MG63 (cell line): ENCODE measurements around the gene MYLIP. TPM values are rescaled to one million over a fixed set of nuclear protein-coding genes. Genes with fewer than 3 reads are reported as not detected.

Source experiments
- DNase-seq: peaks from one replicate; pipeline ENCODE4 v3.0.0-alpha.2; 2020
- H3K27me3 ChIP-seq: fragments of 250-450 bp; sonication (Bioruptor Pico); 2 replicates; pipeline ENCODE4 v1.5.1; 2020; ENCODE audit warnings: mild to moderate bottlenecking, moderate library complexity
- H3K36me3 ChIP-seq: fragments of 250-450 bp; sonication (Bioruptor Pico); 2 replicates; pipeline ENCODE4 v1.5.1; 2020; ENCODE audit warnings: mild to moderate bottlenecking, moderate library complexity
- H3K4me3 ChIP-seq: fragments of 250-450 bp; sonication (Bioruptor Pico); 2 replicates; pipeline ENCODE4 v1.5.1; 2020; ENCODE audit warnings: mild to moderate bottlenecking, moderate library complexity
- H3K9me3 ChIP-seq: fragments of 250-450 bp; sonication (Bioruptor Pico); 2 replicates; pipeline ENCODE4 v1.5.1; 2020; ENCODE audit warnings: mild to moderate bottlenecking, moderate library complexity
- total RNA-seq: library from RNA; depleted of rRNA; stranded (reverse); fragments of >200 nt; shearing (Covaris generic); gene quantifications from 2 replicates; pipeline ENCODE4 v1.2.3, GENCODE V29; 2014; ENCODE audit warnings: low replicate concordance; rRNA removed

Gene MYLIP
- 9.7 and 14.3 TPM in 2 replicates for total RNA-seq

- no peaks in the 10 kb centered on the region for H3K27me3 ChIP-seq
- peak within 1 kb of the TSS; percentile 80 for H3K4me3 ChIP-seq
- peak; percentile 89 for DNase-seq
- H3K36me3 ChIP-seq: peaks cover 18% of the 10 kb centered on the region
- H3K9me3 ChIP-seq: no peaks in the 10 kb centered on the region
Measured at GRCh38 chr6:16128759-16129622, at the start of gene MYLIP. Gene MYLIP, plus strand, starts transcription at chr6:16129086. Its CDS starts 237 bp downstream, at chr6:16129323.

GRCh38 chr6:16079354-16079753 lies 49.5 kb upstream of the MYLIP start:
- DNase-seq: no peak
- Histone ChIP-seq H3K27me3 (no peaks in the 10 kb centered on the region), H3K4me3 (no peak overlapping the region)

GRCh38 chr6:16080204-16080603 lies 48.7 kb upstream of the MYLIP start:
- Histone ChIP-seq H3K9me3 (no peaks in the 10 kb centered on the region), H3K27me3 (no peaks in the 10 kb centered on the region), H3K36me3 (no peaks in the 10 kb centered on the region), H3K4me3 (no peak overlapping the region)
- no peak for DNase-seq

More at GRCh38 chr6:16079354-16079753, 49.5 kb upstream of the MYLIP start:
- Histone ChIP-seq H3K36me3 (no peaks in the 10 kb centered on the region), H3K9me3 (no peaks in the 10 kb centered on the region)

GRCh38 chr6:16081326-16081725 lies 47.6 kb upstream of the MYLIP start:
- Histone ChIP-seq H3K9me3 (no peaks in the 10 kb centered on the region), H3K36me3 (no peaks in the 10 kb centered on the region), H3K27me3 (no peaks in the 10 kb centered on the region), H3K4me3 (no peak overlapping the region)
- no peak for DNase-seq

GRCh38 chr6:16082361-16082760 lies 46.5 kb upstream of the MYLIP start:
- no peaks in the 10 kb centered on the region for H3K9me3 ChIP-seq
- H3K36me3 ChIP-seq: no peaks in the 10 kb centered on the region
- no peak overlapping the region for H3K4me3 ChIP-seq
- no peak for DNase-seq
- H3K27me3 ChIP-seq: no peaks in the 10 kb centered on the region

GRCh38 chr6:16086965-16087364 lies 41.9 kb upstream of the MYLIP start:
- no peaks in the 10 kb centered on the region for H3K36me3 ChIP-seq
- DNase-seq: no peak
- no peaks in the 10 kb centered on the region for H3K27me3 ChIP-seq
- H3K4me3 ChIP-seq: no peak overlapping the region
- no peaks in the 10 kb centered on the region for H3K9me3 ChIP-seq

GRCh38 chr6:16087386-16087785 lies 41.5 kb upstream of the MYLIP start:
- H3K9me3 ChIP-seq: no peaks in the 10 kb centered on the region
- no peaks in the 10 kb centered on the region for H3K36me3 ChIP-seq
- DNase-seq: no peak
- H3K4me3 ChIP-seq: no peak overlapping the region
- no peaks in the 10 kb centered on the region for H3K27me3 ChIP-seq

- Histone ChIP-seq H3K27me3 (no peaks in the 10 kb centered on the region), H3K9me3 (no peaks in the 10 kb centered on the region), H3K4me3 (no peak overlapping the region), H3K36me3 (no peaks in the 10 kb centered on the region)
- no peak for DNase-seq
Measured at GRCh38 chr6:16088409-16088808, 40.5 kb upstream of the MYLIP start.

GRCh38 chr6:16089232-16090062 lies 39.4 kb upstream of the MYLIP start:
- peak; percentile 2 for DNase-seq
- no peak overlapping the region for H3K4me3 ChIP-seq
- H3K27me3 ChIP-seq: no peaks in the 10 kb centered on the region
- no peaks in the 10 kb centered on the region for H3K36me3 ChIP-seq
- H3K9me3 ChIP-seq: no peaks in the 10 kb centered on the region

- Histone ChIP-seq H3K4me3 (no peak overlapping the region), H3K27me3 (no peaks in the 10 kb centered on the region), H3K36me3 (no peaks in the 10 kb centered on the region), H3K9me3 (no peaks in the 10 kb centered on the region)
- no peak for DNase-seq
Measured at GRCh38 chr6:16090452-16090851, 38.4 kb upstream of the MYLIP start.

GRCh38 chr6:16090920-16091319 lies 38.0 kb upstream of the MYLIP start:
- H3K4me3 ChIP-seq: no peak overlapping the region
- H3K27me3 ChIP-seq: no peaks in the 10 kb centered on the region
- no peaks in the 10 kb centered on the region for H3K9me3 ChIP-seq
- DNase-seq: no peak
- H3K36me3 ChIP-seq: no peaks in the 10 kb centered on the region

- no peaks in the 10 kb centered on the region for H3K27me3 ChIP-seq
- no peak overlapping the region for H3K4me3 ChIP-seq
- DNase-seq: no peak
Measured at GRCh38 chr6:16092140-16092539, 36.7 kb upstream of the MYLIP start.

GRCh38 chr6:16092990-16093389 lies 35.9 kb upstream of the MYLIP start:
- no peaks in the 10 kb centered on the region for H3K9me3 ChIP-seq
- DNase-seq: no peak
- no peaks in the 10 kb centered on the region for H3K36me3 ChIP-seq
- no peaks in the 10 kb centered on the region for H3K27me3 ChIP-seq
- no peak overlapping the region for H3K4me3 ChIP-seq

More at GRCh38 chr6:16092140-16092539, 36.7 kb upstream of the MYLIP start:
- H3K36me3 ChIP-seq: no peaks in the 10 kb centered on the region
- H3K9me3 ChIP-seq: no peaks in the 10 kb centered on the region

- DNase-seq: no peak
- Histone ChIP-seq H3K4me3 (no peak overlapping the region), H3K36me3 (no peaks in the 10 kb centered on the region), H3K9me3 (no peaks in the 10 kb centered on the region), H3K27me3 (no peaks in the 10 kb centered on the region)
Measured at GRCh38 chr6:16095180-16095579, 33.7 kb upstream of the MYLIP start.

- H3K27me3 ChIP-seq: no peaks in the 10 kb centered on the region
- DNase-seq: no peak
- H3K4me3 ChIP-seq: no peak overlapping the region
- no peaks in the 10 kb centered on the region for H3K9me3 ChIP-seq
- H3K36me3 ChIP-seq: no peaks in the 10 kb centered on the region
Measured at GRCh38 chr6:16097382-16098171, 31.3 kb upstream of the MYLIP start.

GRCh38 chr6:16098211-16098610 lies 30.7 kb upstream of the MYLIP start:
- no peak for DNase-seq
- Histone ChIP-seq H3K9me3 (no peaks in the 10 kb centered on the region), H3K4me3 (no peak overlapping the region), H3K36me3 (no peaks in the 10 kb centered on the region), H3K27me3 (no peaks in the 10 kb centered on the region)

GRCh38 chr6:16102208-16102607 lies 26.7 kb upstream of the MYLIP start:
- no peak overlapping the region for H3K4me3 ChIP-seq
- H3K9me3 ChIP-seq: no peaks in the 10 kb centered on the region
- no peaks in the 10 kb centered on the region for H3K27me3 ChIP-seq
- DNase-seq: no peak
- no peaks in the 10 kb centered on the region for H3K36me3 ChIP-seq
